ENCODE measurements around the gene COA4.

- TF ChIP-seq, protein P1, sequence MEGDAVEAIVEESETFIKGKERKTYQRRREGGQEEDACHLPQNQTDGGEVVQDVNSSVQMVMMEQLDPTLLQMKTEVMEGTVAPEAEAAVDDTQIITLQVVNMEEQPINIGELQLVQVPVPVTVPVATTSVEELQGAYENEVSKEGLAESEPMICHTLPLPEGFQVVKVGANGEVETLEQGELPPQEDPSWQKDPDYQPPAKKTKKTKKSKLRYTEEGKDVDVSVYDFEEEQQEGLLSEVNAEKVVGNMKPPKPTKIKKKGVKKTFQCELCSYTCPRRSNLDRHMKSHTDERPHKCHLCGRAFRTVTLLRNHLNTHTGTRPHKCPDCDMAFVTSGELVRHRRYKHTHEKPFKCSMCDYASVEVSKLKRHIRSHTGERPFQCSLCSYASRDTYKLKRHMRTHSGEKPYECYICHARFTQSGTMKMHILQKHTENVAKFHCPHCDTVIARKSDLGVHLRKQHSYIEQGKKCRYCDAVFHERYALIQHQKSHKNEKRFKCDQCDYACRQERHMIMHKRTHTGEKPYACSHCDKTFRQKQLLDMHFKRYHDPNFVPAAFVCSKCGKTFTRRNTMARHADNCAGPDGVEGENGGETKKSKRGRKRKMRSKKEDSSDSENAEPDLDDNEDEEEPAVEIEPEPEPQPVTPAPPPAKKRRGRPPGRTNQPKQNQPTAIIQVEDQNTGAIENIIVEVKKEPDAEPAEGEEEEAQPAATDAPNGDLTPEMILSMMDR (IDR thresholded peaks at IDR 0.05; ENCODE audit: low read depth, low read length, poor library complexity, severe bottlenecking): no peak
- no peak for TF ChIP-seq EZH2phosphoT487 (IDR thresholded peaks at IDR 0.05; ENCODE audit: borderline replicate concordance, low read length)
Measured at GRCh38 chr11:73876424-73877310, at the start of gene COA4, which contains the start of gene PAAF1.

All from DOHH2 (cell line).